ENCODE results near the gene PLCL2. TPM values are rescaled to one million over a fixed set of nuclear protein-coding genes. Genes with fewer than 3 reads are reported as not detected.

Gene PLCL2
- total RNA-seq, 1 donor from 2014 or later: 1.2 TPM

GRCh38 chr3:16912400-16913263, 27.9 kb downstream of the PLCL2 start:
- no peak for DNase-seq (ENCODE audit: low read depth)

DNA sequence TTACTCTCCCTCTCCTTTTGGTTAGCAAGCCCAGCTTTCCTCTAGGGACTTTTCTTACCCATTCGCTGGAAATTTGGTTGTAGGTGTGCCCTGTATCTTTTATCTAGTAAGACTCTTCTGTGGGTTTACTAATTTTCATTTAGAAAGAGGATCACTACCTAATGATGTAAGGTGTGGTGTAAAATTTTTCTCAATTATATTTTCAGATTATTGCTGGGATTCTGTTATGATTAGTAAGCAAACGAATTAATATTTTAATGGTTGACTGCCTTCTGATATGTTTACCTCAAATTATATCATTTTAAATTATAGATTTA, 28.5 kb downstream of the PLCL2 start:
- no peak for DNase-seq (ENCODE audit: low read depth)

GRCh38 chr3:16916840-16917239, 32.1 kb downstream of the PLCL2 start:
- DNase-seq (ENCODE audit: low read depth): no peak

- DNase-seq (ENCODE audit: low read depth): no peak
These were observed 32.6 kb downstream of the PLCL2 start for GRCh38 chr3:16917256-16917935.

DNA sequence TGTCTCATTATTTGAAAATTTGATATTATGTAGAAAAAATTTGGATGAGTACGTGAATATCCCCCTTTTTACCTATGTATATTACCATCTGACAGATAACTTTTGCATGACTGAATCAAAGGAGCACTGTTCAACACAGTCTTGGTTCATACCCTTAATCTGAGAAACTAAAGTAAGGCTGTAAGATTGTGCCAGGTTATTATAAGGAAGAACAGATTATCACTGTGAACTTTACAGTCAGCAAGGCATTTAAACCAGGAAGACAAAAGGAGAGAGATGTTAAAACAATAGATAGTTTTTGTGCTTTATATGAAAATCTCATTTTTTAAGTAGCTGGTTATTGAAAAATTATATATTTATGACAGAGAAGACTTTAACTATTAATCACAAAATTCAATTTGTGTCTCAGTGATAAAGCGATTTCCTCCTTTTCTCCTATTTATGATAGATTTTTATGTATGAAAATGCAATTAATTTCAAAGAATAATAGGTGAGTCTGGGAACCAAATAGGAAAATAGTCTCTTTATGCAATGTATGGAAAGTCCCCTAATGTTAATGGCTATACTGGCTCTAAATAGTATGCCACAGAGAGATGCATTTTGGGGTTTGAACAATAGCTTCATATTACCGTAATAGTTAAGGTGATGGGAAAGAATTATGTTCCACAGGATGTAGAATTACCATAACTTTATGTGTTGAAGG, 33.4 kb downstream of the PLCL2 start:
- DNase-seq (ENCODE audit: low read depth): no peak

- no peak for DNase-seq (ENCODE audit: low read depth)
These were observed 33.9 kb downstream of the PLCL2 start for GRCh38 chr3:16918683-16919025.

GRCh38 chr3:16923112-16923511, 38.4 kb downstream of the PLCL2 start:
- no peak for DNase-seq (ENCODE audit: low read depth)

DNA sequence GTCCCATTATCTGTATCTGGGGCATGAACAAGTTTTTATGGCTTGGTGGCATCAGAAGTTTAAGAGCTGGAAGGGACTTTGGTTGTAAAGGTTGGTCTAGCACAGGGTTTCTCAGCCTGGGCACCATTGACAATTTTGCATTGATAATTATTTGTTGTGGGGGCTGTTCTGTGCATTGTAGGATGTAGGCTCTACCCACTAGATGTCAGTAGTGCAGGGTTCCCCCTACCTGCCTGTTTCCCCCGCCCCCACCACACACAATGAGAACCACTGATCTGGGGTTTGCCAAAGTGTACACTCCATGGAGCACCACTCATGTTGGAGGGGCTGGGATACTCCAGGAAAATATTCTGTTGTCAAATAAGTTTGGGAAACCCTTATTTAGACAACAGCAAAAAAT, 42.7 kb downstream of the PLCL2 start:
- DNase-seq (ENCODE audit: low read depth): no peak

DNA sequence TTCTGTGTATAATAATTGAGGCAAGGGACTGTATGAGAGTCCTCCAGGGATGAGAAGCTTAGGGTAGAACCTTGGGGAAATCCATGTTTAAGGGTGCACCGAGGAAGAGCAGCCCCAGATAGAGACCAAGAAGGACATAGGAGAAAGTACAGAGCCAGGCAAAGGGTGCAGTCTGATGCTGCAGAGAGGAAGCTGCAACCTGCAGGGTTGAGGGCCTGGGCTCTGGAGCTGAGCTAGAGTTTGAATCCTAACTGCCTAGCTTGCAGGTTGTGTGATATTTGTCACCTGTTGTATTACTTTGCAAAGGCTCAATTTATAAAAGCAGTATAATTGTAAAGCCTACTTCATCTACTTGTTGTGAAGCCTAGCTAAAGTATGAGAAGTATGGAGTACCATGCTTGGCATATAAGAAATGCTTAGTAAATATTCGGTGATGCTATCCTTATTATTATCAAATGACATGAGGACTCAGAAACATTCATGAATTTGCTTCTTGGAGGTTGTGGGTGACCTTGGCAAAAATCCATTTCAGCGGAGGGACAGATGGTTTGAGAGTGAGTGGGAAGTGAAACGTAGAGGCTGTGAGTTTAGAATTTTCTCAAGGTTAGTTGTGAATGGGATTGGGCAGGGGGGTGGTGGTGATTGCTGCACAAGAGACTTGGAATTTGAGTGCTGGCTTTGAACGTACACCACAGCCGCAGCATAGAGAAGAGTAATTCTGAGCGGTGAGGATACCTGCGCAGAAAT, 43.8 kb downstream of the PLCL2 start:
- DNase-seq (ENCODE audit: low read depth): peak; percentile 4

- DNase-seq (ENCODE audit: low read depth): no peak
These were observed 44.6 kb downstream of the PLCL2 start for GRCh38 chr3:16929311-16929710.

DNA sequence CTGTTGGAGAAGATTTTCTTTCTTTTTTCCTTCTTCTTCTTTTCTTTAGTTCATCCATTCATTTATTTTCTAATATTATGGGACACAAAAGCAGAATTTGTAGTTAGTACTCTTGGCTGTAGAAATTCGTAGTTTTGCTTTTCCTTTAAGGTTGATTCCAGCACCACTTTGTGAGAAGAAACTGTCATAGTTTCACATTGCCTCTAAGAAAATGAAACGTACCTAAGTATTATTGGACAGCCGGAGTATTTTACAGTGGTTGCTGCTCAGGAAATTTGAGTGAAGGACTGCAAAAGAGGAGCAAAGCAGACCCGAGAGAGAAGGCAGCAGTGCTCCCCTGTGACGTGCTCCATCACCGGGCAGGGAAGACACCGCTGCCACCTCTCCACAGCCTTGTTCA, 48.1 kb downstream of the PLCL2 start:
- DNase-seq (ENCODE audit: low read depth): no peak

GRCh38 chr3:16935781-16936180, 51.0 kb downstream of the PLCL2 start:
- no peak for DNase-seq (ENCODE audit: low read depth)

GRCh38 chr3:16936233-16936632, 51.5 kb downstream of the PLCL2 start:
- DNase-seq (ENCODE audit: low read depth): no peak

DNA sequence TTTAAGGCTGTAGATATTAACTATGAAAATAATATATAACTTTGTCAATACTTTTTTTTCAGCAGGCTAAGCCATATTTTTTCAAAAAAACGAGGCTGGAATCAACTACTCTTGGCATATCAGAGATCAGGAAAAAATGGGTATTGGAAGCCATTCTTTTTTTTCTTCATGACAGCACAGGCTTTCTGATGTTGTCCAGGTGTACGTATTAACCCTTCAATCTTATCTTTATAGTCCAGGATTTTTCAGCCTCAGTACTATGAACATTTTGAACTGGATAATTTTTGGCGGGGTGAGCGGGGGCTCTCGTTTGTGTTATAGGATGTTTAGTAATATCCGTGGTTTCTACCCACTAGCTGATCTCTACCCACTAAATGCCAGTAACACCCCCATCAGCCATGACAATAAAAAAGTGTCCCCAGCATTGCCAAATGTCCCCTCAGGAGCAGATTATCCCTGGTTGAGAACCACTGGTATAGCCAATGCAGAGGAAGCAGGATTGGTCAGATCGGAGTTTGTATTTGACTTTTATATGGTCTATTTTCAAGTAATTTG, 52.0 kb downstream of the PLCL2 start:
- no peak for DNase-seq (ENCODE audit: low read depth)

DNA sequence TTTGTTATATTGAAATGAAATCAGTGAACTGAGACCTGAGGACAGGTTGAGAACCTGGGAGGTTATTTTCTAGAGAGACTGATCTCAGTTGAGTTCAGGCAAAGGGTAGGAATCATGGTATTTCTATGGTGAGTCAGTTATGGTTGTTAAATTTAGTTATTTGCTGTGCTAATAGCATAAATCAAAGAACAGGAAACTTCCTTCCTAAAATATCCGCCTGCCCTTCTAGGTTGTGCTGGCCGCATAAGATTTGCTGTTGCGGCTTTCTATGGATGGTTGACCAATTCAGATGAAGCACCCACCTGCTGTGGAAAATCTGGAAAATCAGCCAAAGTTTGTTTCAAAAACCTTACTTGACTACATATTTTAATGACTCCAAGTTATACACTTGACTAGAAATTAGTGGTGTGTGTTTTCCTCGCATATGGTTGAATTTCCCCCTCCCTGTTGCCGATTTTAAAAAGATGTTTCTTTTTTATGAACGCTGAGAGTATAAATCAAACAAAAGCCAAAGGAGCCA, 52.6 kb downstream of the PLCL2 start:
- no peak for DNase-seq (ENCODE audit: low read depth)

DNA sequence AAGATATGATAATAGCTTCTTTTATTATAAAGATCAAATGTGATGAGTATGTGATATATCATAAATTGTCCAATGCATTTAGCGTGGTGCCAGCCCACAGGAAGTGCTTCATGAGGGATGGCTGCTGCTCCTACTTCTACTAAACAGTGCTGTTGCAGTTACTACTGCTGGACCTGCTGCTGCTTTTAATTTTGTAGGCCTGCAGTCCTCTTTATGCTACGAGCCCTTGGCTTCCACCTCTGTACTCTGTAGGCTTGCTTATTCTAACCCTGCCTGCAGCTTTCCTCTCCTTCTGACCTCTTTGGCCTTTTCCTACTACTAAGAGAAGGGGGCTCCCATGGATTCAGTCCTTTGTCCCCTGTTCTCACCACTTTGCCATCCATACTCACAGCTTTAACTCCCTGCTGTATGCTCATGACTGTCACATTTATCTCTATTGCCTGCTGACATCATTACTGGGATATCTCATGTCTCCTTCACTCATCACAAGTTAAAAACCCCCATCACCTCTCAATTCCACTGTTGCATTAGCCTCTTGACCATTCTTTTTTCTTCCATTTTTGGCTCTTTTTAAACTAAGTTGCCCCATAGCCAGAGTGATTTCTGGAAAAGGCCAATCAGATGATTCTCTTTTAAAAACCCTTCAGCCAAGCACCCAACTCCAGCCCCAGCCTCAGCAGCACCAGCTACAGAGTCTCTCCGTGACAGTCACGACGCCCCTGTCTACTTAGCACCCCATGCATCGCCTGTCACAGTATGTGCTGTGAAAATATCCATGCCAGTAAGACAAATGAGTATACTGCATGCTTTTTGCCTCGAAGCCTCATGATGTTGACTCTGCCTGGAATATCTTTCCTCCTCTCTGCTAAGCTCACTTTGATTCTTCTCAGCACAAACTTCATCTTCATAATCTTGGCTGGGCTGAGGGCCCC, 56.3 kb downstream of the PLCL2 start:
- no peak for DNase-seq (ENCODE audit: low read depth)

- DNase-seq (ENCODE audit: low read depth): no peak
These were observed 58.2 kb downstream of the PLCL2 start for GRCh38 chr3:16942955-16943354.

GRCh38 chr3:16943857-16944256, 59.1 kb downstream of the PLCL2 start:
- no peak for DNase-seq (ENCODE audit: low read depth)

- no peak for DNase-seq (ENCODE audit: low read depth)
These were observed 59.6 kb downstream of the PLCL2 start for GRCh38 chr3:16944356-16944755.

GRCh38 chr3:16945330-16945729, 60.6 kb downstream of the PLCL2 start:
- DNase-seq (ENCODE audit: low read depth): no peak
